ENCODE measurements around the gene SMCR8. TPM values are rescaled to one million over a fixed set of nuclear protein-coding genes. Genes with fewer than 3 reads are reported as not detected.
"Not testable (repeated sequence)": the region's sequence is repeated elsewhere in the genome, so short reads cannot be mapped to it uniquely, and the experiment has no call there.

SMCR8 gene
- total RNA-seq, 1 donor: 55.6 TPM

- no peaks in the 10 kb centered on the region for H3K27me3 ChIP-seq (ENCODE audit: insufficient read depth, low read length)
- no peaks in the 10 kb centered on the region for H3K9me3 ChIP-seq (ENCODE audit: low read depth, low read length)
- peaks cover 35% of the 10 kb centered on the region for H3K4me1 ChIP-seq (ENCODE audit: insufficient read depth, low read length)
- H3K4me3 ChIP-seq (ENCODE audit: low read length): no peak overlapping the region
Observed at GRCh38 chr17:18324140-18325050, 9.3 kb downstream of the SMCR8 start.

GRCh38 chr17:18326039-18326438 is 10.9 kb downstream of the SMCR8 start:
- Histone ChIP-seq H3K9me3 (ENCODE audit: low read depth, low read length) (no peaks in the 10 kb centered on the region), H3K27me3 (ENCODE audit: insufficient read depth, low read length) (no peaks in the 10 kb centered on the region), H3K4me3 (ENCODE audit: low read length) (no peak overlapping the region), H3K4me1 (ENCODE audit: insufficient read depth, low read length) (peaks cover 21% of the 10 kb centered on the region)

- Histone ChIP-seq H3K27me3 (ENCODE audit: insufficient read depth, low read length) (no peaks in the 10 kb centered on the region), H3K4me1 (ENCODE audit: insufficient read depth, low read length) (peaks cover 22% of the 10 kb centered on the region), H3K4me3 (ENCODE audit: low read length) (no peak overlapping the region), H3K9me3 (ENCODE audit: low read depth, low read length) (no peaks in the 10 kb centered on the region)
Observed at GRCh38 chr17:18326572-18326971, 11.5 kb downstream of the SMCR8 start.

- H3K27me3 ChIP-seq (ENCODE audit: insufficient read depth, low read length): no peaks in the 10 kb centered on the region
- H3K4me1 ChIP-seq (ENCODE audit: insufficient read depth, low read length): peaks cover 23% of the 10 kb centered on the region
- no peak overlapping the region for H3K4me3 ChIP-seq (ENCODE audit: low read length)
- H3K9me3 ChIP-seq (ENCODE audit: low read depth, low read length): no peaks in the 10 kb centered on the region
Observed at GRCh38 chr17:18327093-18327492, 12.0 kb downstream of the SMCR8 start.

DNA sequence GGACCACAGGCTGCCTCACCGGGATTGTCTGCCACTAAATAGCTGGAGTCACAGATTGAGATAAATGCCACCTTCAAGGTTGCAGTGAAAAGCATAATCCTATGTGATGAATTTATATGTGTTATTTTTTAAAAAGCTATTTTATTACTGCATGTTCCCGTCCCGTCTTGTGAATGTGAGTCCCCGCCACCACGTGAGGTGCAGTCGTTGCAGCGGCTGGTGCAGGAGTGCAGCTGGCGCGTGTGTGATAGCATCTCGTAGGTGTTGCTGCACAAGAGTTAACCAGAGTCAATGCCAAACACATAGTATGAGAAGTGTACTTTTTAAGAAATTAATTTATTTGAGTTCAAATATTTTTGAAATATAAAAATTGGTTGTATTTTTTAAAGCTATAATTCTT is 12.5 kb downstream of the SMCR8 start:
- H3K4me1 ChIP-seq (ENCODE audit: insufficient read depth, low read length): peaks cover 19% of the 10 kb centered on the region
- H3K27me3 ChIP-seq (ENCODE audit: insufficient read depth, low read length): no peaks in the 10 kb centered on the region
- H3K9me3 ChIP-seq (ENCODE audit: low read depth, low read length): no peaks in the 10 kb centered on the region
- no peak overlapping the region for H3K4me3 ChIP-seq (ENCODE audit: low read length)

GRCh38 chr17:18328643-18329204 is 13.6 kb downstream of the SMCR8 start:
- no peaks in the 10 kb centered on the region for H3K27me3 ChIP-seq (ENCODE audit: insufficient read depth, low read length)
- H3K4me3 ChIP-seq (ENCODE audit: low read length): no peak overlapping the region
- H3K4me1 ChIP-seq (ENCODE audit: insufficient read depth, low read length): peaks cover 16% of the 10 kb centered on the region
- H3K9me3 ChIP-seq (ENCODE audit: low read depth, low read length): no peaks in the 10 kb centered on the region

DNA sequence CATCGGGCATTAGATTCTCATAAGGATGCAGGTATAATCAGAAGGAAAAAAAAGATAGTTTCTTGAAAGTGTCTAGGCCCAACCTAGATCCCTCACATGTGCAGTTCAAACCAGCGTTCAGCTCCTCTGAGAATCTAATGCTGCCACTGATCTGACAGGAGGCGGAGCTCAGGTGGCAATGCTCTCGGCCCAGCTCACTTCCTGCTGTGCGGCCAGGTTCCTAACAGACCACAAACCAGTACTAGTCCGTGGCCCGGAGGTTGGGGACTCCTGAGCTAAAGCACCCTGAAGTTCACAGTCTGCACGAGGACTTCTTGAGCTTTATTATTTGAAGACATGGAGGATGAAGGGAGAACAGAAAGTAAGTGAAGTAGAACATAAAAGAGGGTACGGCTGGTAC is 16.8 kb downstream of the SMCR8 start:
- no peak overlapping the region for H3K4me3 ChIP-seq (ENCODE audit: low read length)
- H3K4me1 ChIP-seq (ENCODE audit: insufficient read depth, low read length): peaks cover 6% of the 10 kb centered on the region
- no peaks in the 10 kb centered on the region for H3K9me3 ChIP-seq (ENCODE audit: low read depth, low read length)
- no peaks in the 10 kb centered on the region for H3K27me3 ChIP-seq (ENCODE audit: insufficient read depth, low read length)

- Histone ChIP-seq H3K27me3 (ENCODE audit: insufficient read depth, low read length) (no peaks in the 10 kb centered on the region), H3K9me3 (ENCODE audit: low read depth, low read length) (no peaks in the 10 kb centered on the region), H3K4me1 (ENCODE audit: insufficient read depth, low read length) (peaks cover 6% of the 10 kb centered on the region), H3K4me3 (ENCODE audit: low read length) (no peak overlapping the region)
Observed at GRCh38 chr17:18332909-18333489, 17.9 kb downstream of the SMCR8 start.

DNA sequence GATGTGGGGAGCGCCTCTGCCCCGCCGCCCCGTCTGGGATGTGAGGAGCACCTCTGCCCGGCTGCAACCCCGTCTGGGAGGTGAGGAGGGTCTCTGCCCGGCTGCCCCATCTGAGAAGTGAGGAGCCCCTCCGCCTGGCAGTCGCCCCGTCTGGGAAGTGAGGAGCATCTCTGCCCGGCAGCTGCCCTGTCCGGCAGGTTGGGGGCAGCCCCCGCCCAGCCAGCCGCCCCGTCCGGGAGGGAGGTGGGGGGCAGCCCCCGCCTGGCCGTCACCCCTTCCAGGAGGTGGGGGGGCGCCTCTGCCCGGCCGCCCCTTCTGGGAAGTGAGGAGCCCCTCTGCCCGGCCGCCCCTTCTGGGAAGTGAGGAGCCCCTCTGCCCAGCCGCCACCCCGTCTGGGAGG is 23.1 kb downstream of the SMCR8 start:
- not testable (repeated sequence) for H3K27me3 ChIP-seq (ENCODE audit: insufficient read depth, low read length); H3K4me1 ChIP-seq (ENCODE audit: insufficient read depth, low read length); H3K4me3 ChIP-seq (ENCODE audit: low read length); H3K9me3 ChIP-seq (ENCODE audit: low read depth, low read length)

GRCh38 chr17:18339933-18340332 is 24.8 kb downstream of the SMCR8 start:
- Histone ChIP-seq H3K4me3 (ENCODE audit: low read length) (no peak overlapping the region), H3K27me3 (ENCODE audit: insufficient read depth, low read length) (no peaks in the 10 kb centered on the region), H3K9me3 (ENCODE audit: low read depth, low read length) (no peaks in the 10 kb centered on the region), H3K4me1 (ENCODE audit: insufficient read depth, low read length) (no peaks in the 10 kb centered on the region)

- H3K4me1 ChIP-seq (ENCODE audit: insufficient read depth, low read length): no peaks in the 10 kb centered on the region
- H3K9me3 ChIP-seq (ENCODE audit: low read depth, low read length): no peaks in the 10 kb centered on the region
- H3K27me3 ChIP-seq (ENCODE audit: insufficient read depth, low read length): no peaks in the 10 kb centered on the region
- no peak overlapping the region for H3K4me3 ChIP-seq (ENCODE audit: low read length)
Observed at GRCh38 chr17:18344021-18344420, 28.9 kb downstream of the SMCR8 start.

DNA sequence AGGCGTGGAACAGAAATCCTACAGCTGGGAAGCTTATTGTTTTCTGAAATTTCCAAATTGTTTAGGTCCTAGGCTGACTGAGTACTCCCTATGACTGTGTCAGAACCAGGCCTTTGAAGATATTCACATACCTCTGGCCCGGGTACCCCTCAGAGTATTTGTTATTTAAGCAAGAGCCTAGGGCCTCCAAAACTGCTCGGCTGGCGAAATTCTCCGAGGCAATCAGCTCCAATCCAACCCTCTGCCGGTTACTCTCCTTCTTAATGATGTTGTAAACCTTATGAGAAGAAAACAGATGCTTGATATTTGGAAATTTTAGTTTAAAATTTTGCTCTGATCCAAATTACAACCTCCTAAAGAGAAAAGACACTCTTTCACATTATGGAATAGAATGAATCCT is 38.4 kb downstream of the SMCR8 start:
- Histone ChIP-seq H3K9me3 (ENCODE audit: low read depth, low read length) (no peaks in the 10 kb centered on the region), H3K4me1 (ENCODE audit: insufficient read depth, low read length) (peaks cover 9% of the 10 kb centered on the region), H3K4me3 (ENCODE audit: low read length) (no peak overlapping the region), H3K27me3 (ENCODE audit: insufficient read depth, low read length) (no peaks in the 10 kb centered on the region)

GRCh38 chr17:18356624-18357023 is 41.5 kb downstream of the SMCR8 start:
- Histone ChIP-seq H3K9me3 (ENCODE audit: low read depth, low read length) (no peaks in the 10 kb centered on the region), H3K27me3 (ENCODE audit: insufficient read depth, low read length) (no peaks in the 10 kb centered on the region), H3K4me3 (ENCODE audit: low read length) (no peak overlapping the region), H3K4me1 (ENCODE audit: insufficient read depth, low read length) (peaks cover 9% of the 10 kb centered on the region)

GRCh38 chr17:18360518-18360917 is 45.4 kb downstream of the SMCR8 start:
- peaks cover 25% of the 10 kb centered on the region for H3K4me1 ChIP-seq (ENCODE audit: insufficient read depth, low read length)
- no peaks in the 10 kb centered on the region for H3K9me3 ChIP-seq (ENCODE audit: low read depth, low read length)
- no peak overlapping the region for H3K4me3 ChIP-seq (ENCODE audit: low read length)
- no peaks in the 10 kb centered on the region for H3K27me3 ChIP-seq (ENCODE audit: insufficient read depth, low read length)

DNA sequence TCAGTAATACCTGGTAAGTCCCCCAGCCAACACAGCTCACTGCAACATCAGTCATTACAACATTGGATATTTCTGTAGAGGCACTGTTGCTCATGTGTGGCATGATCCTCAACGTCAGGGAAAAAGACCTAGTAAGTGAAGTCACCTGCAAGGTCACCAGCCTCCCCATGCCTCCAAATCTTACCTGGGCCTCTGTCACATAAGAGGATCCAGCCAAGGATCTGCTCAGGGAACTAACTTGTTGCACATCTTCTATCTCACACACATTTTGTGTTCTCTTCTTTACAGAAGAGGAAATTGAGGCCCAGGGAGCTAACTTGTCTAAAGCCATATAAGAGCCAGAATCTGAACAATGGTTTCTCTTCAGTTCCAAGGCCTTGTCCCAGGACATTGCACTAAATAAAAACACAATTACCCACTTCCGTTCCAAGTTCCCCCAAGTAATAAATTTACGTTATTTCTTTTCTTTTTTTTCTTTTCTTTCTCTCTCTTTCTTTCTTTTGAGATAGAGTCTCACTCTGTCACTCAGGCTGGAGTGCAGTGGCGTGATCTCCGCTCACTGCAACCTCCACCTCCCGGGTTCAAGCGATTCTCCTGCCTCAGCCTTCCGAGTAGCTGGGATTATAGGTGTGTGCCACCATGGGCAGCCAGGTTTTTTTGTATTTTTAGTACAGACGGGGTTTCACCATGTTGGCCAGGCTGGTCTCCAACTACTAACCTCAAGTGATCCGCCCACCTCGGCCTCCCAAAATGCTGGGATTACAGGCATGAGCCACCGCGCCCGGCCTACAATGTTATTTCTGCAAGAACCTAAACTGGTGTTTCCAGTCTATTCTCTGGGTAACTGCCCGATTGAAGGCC is 47.0 kb downstream of the SMCR8 start:
- no peaks in the 10 kb centered on the region for H3K9me3 ChIP-seq (ENCODE audit: low read depth, low read length)
- no peaks in the 10 kb centered on the region for H3K27me3 ChIP-seq (ENCODE audit: insufficient read depth, low read length)
- no peak overlapping the region for H3K4me3 ChIP-seq (ENCODE audit: low read length)
- peaks cover 17% of the 10 kb centered on the region for H3K4me1 ChIP-seq (ENCODE audit: insufficient read depth, low read length)
